ENCODE results near the gene CDK7.

DNA sequence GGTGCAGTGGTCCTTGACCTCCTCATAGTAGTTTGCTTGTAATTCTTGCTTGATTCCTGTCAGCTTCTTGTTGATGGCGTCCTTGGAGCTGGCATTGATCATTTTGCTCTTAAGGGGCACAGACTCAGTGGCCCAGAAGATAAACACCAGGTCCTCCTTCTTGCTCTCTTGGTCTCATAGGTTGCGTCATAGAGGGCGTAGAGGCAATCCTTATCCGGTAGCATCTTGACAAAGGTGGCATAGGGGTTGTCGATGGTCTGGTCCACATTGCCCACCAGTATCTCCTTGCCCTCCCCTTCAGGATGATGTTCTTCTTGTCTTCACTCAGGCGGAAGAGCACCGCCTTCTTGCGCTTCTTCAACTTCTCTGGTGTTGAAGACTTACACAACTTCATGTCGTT is 78.7 kb downstream of the CDK7 start:
- no peak for TF ChIP-seq CTCF (IDR thresholded peaks at IDR 0.05)
- no peak for TF ChIP-seq ZFX (IDR thresholded peaks at IDR 0.05; ENCODE audit: borderline replicate concordance)
